ENCODE measurements around the gene MAP3K3. TPM values are rescaled to one million over a fixed set of nuclear protein-coding genes. Genes with fewer than 3 reads are reported as not detected.

MAP3K3 gene
- total and polyA plus RNA-seq, 2 donors (not counting 3 experiments of a cell fraction or from before 2014, with no cell fraction given), result 56.6 to 81.0 TPM

DNA sequence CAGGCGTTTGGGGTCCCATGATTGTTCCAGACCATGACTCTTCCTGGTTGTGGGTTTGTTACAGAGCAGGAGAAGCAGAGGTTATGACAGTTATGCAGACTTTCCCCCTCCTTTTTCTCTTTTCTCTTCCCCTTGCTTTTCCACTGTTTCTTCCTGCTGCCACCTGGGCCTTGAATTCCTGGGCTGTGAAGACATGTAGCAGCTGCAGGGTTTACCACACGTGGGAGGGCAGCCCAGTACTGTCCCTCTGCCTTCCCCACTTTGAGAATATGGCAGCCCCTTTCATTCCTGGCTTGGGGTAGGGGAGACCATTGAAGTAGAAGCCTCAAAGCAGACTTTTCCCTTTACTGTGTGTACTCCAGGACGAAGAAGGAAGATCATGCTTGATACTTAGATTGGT is 29.4 kb upstream of the MAP3K3 start:
- FAIRE-seq (no peak), DNase-seq (ENCODE audit: low read depth, low spot score) (no peak)
- Histone ChIP-seq H3K79me2 (ENCODE audit: control insufficient read depth, insufficient read depth, low read length) (no peaks in the 10 kb centered on the region), H3K27ac (ENCODE audit: insufficient read depth, low read depth, low read length) (no peak overlapping the region), H3K27me3 (ENCODE audit: control insufficient read depth in 2 of 2, insufficient read depth in 2 of 2, low read length in 2 of 2) (no peaks in the 10 kb centered on the region), H3K4me1 (ENCODE audit: control insufficient read depth, extremely low read depth, insufficient read depth, low read length) (peaks cover 14% of the 10 kb centered on the region), H3K9ac (replicated peaks; ENCODE audit: extremely low read depth, insufficient read depth, low read length) (no peak overlapping the region), H3K9me1 (replicated peaks; ENCODE audit: control insufficient read depth, extremely low read depth, insufficient read depth, low read length) (no peaks in the 10 kb centered on the region), H3K36me3 (ENCODE audit: control insufficient read depth in 2 of 2, extremely low read depth in 1 of 2, insufficient read depth in 2 of 2, low read length in 2 of 2) (peaks cover 15 to 28% of the 10 kb centered on the region in 2 experiments), H3K4me2 (ENCODE audit: insufficient read depth, low read length) (no peak overlapping the region), H2AFZ (ENCODE audit: low read depth, low read length) (no peak overlapping the region), H4K20me1 (replicated peaks; ENCODE audit: control insufficient read depth, extremely low read depth, insufficient read depth, low read length) (no peaks in the 10 kb centered on the region), H3K4me3 (replicated peaks in 1 of 3; ENCODE audit: insufficient read depth in 1 of 3, low read depth in 1 of 3, low read length in 3 of 3) (no peak overlapping the region), H3K9me3 (replicated peaks; ENCODE audit: control insufficient read depth, insufficient read depth, low read length) (no peaks in the 10 kb centered on the region)
- ChIA-PET CTCF (interaction anchor here (1.3 to 2.8 kb wide), 3 partner anchors 13 to 167 kb away, joined by 3 to 13 read pairs (median 12); no protein-coding TSS in a partner anchor), POLR2A (no interaction called here)
- dilution Hi-C loops (cut with MboI; ENCODE audit: extremely low pct_ligation_motif_present, low sequenced_read_pairs), result no loop called here
- intact Hi-C loops (cut with micrococcal nuclease), result no loop called here
- BruUV-seq (replicated peaks), result no TSS peak
- no peak for TF ChIP-seq JUN (IDR thresholded peaks at IDR 0.05; ENCODE audit: borderline replicate concordance, insufficient read depth, insufficient read length, low read depth)
- TF ChIP-seq MYC (IDR thresholded peaks at IDR 0.05; ENCODE audit: low read depth, low read length), result no peak
- TF ChIP-seq POLR2AphosphoS5 (IDR thresholded peaks at IDR 0.05; ENCODE audit: insufficient read depth, low read depth, low read length), result no peak
- TF ChIP-seq, protein P1, sequence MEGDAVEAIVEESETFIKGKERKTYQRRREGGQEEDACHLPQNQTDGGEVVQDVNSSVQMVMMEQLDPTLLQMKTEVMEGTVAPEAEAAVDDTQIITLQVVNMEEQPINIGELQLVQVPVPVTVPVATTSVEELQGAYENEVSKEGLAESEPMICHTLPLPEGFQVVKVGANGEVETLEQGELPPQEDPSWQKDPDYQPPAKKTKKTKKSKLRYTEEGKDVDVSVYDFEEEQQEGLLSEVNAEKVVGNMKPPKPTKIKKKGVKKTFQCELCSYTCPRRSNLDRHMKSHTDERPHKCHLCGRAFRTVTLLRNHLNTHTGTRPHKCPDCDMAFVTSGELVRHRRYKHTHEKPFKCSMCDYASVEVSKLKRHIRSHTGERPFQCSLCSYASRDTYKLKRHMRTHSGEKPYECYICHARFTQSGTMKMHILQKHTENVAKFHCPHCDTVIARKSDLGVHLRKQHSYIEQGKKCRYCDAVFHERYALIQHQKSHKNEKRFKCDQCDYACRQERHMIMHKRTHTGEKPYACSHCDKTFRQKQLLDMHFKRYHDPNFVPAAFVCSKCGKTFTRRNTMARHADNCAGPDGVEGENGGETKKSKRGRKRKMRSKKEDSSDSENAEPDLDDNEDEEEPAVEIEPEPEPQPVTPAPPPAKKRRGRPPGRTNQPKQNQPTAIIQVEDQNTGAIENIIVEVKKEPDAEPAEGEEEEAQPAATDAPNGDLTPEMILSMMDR (IDR thresholded peaks at IDR 0.05; ENCODE audit: extremely low read depth in 1 of 2, insufficient read depth in 1 of 2, low read depth in 1 of 2, low read length in 2 of 2), result no peak
- TF ChIP-seq FOS (IDR thresholded peaks at IDR 0.05; ENCODE audit: borderline replicate concordance, insufficient read depth, low read length), result no peak
- no peak for TF ChIP-seq GATA2 (IDR thresholded peaks at IDR 0.05; ENCODE audit: insufficient read depth, insufficient read length, low read depth, low read length)
- TF ChIP-seq MAX (IDR thresholded peaks at IDR 0.05; ENCODE audit: insufficient read depth, insufficient read length), result no peak
- no peak for TF ChIP-seq POLR2A (IDR thresholded peaks at IDR 0.05; ENCODE audit: low read depth, low read length)
- TF ChIP-seq EZH2 (IDR thresholded peaks at IDR 0.05; ENCODE audit: borderline replicate concordance, low read depth, low read length, severe bottlenecking), result no peak
